Endothelial cell of umbilical vein (primary cell): ENCODE measurements around the gene KRTAP17-1. TPM values are rescaled to one million over a fixed set of nuclear protein-coding genes. Genes with fewer than 3 reads are reported as not detected.

Source experiments
- BruUV-seq: library from RNA; stranded (reverse); fragments of 400-500 nt; replicated peaks from 2 replicates; lab custom pipeline; 2021; lab: Mats Ljungman, UMichigan
- CTCF ChIA-PET: fragments of 300-600, 350-600 bp; sonication (Branson Sonifier 250); formaldehyde crosslinking; loops from one replicate; lab custom pipeline; 2021; ENCODE audit warnings: antibody characterized with exemption, inconsistent platforms; lab: Charles Lee
- POLR2A ChIA-PET: fragments of 300-600, 350-600 bp; sonication (Branson Sonifier 250); formaldehyde crosslinking; loops from one replicate; lab custom pipeline; 2021; ENCODE audit warnings: antibody characterized with exemption, inconsistent platforms; lab: Charles Lee
- DNase-seq: peaks from one replicate; pipeline ENCODE4 v3.0.0-alpha.2; 2011; ENCODE audit warnings: low read depth, low spot score
- FAIRE-seq: peaks from 2 replicates; lab custom pipeline; 2011; peaks lifted over from hg19 to GRCh38; lab: Jason Lieb, UNC
- H2AFZ ChIP-seq: 2 replicates; pipeline ENCODE4 v1.6.0; 2012; ENCODE audit warnings: low read depth, low read length, control low read depth, inconsistent platforms
- H3K27ac ChIP-seq: 2 replicates; pipeline ENCODE4 v1.5.1; 2011; ENCODE audit warnings: low read depth, mild to moderate bottlenecking, control low read depth, low read length, moderate library complexity; ENCODE audit not compliant: insufficient read depth
- H3K27me3 ChIP-seq, 2 experiments: 2 replicates each; pipeline versions ENCODE4 v1.6.0 to v1.6.1; 2011; ENCODE audit warnings: low read length in 2 of 2, mixed read lengths in 1 of 2; ENCODE audit not compliant: control insufficient read depth in 2 of 2, insufficient read depth in 2 of 2
- H3K36me3 ChIP-seq, 2 experiments: 2 replicates in 1 of 2; 3 replicates in 1 of 2; pipeline ENCODE4 v1.5.1; 2011; ENCODE audit warnings: low read length in 2 of 2, mild to moderate bottlenecking in 1 of 2, moderate library complexity in 1 of 2; ENCODE audit not compliant: control insufficient read depth in 2 of 2, insufficient read depth in 2 of 2; ENCODE audit errors: extremely low read depth in 1 of 2
- H3K4me1 ChIP-seq: 3 replicates; pipeline ENCODE4 v1.5.1; 2011; ENCODE audit warnings: mild to moderate bottlenecking, low read length; ENCODE audit not compliant: control insufficient read depth, insufficient read depth; ENCODE audit errors: extremely low read depth
- H3K4me2 ChIP-seq: 2 replicates; pipeline ENCODE4 v1.6.1; 2011; ENCODE audit warnings: low read length, control low read depth, mixed read lengths; ENCODE audit not compliant: insufficient read depth
- H3K4me3 ChIP-seq, 3 experiments: fragments of 200-600 bp in 1 of 3; sonication (generic), shearing (Covaris generic) in 1 of 3; replicated peaks in 1 of 3; 2 replicates each; pipeline ENCODE4 v1.5.1; 2011 to 2016; ENCODE audit warnings: control low read depth in 3 of 3, low read length in 3 of 3, mild to moderate bottlenecking in 2 of 3, inconsistent platforms in 1 of 3, low read depth in 1 of 3, moderate library complexity in 1 of 3; ENCODE audit not compliant: insufficient read depth in 1 of 3
- H3K79me2 ChIP-seq: 2 replicates; pipeline ENCODE4 v1.6.0; 2012; ENCODE audit warnings: low read length, inconsistent platforms; ENCODE audit not compliant: control insufficient read depth, insufficient read depth
- H3K9ac ChIP-seq: replicated peaks from 2 replicates; pipeline ENCODE3; 2011; ENCODE audit warnings: low read length, control low read depth; ENCODE audit not compliant: insufficient read depth; ENCODE audit errors: extremely low read depth
- H3K9me1 ChIP-seq: replicated peaks from 3 replicates; pipeline ENCODE4 v1.6.0; 2011; ENCODE audit warnings: mild to moderate bottlenecking, low read length; ENCODE audit not compliant: control insufficient read depth, insufficient read depth; ENCODE audit errors: extremely low read depth
- H3K9me3 ChIP-seq: replicated peaks from 2 replicates; pipeline ENCODE4 v1.5.1; 2012; ENCODE audit warnings: low read length, inconsistent platforms; ENCODE audit not compliant: control insufficient read depth, insufficient read depth
- H4K20me1 ChIP-seq: replicated peaks from 2 replicates; pipeline ENCODE3; 2011; ENCODE audit warnings: mild to moderate bottlenecking, low read length; ENCODE audit not compliant: control insufficient read depth, insufficient read depth; ENCODE audit errors: extremely low read depth
- CTCF ChIP-seq, 2 donors: IDR thresholded peaks; 1 replicate in 1 of 2; 2 replicates in 1 of 2; pipeline ENCODE4 v1.5.1; 2011; ENCODE audit warnings: low read length in 2 of 2, mild to moderate bottlenecking in 2 of 2, moderate library complexity in 2 of 2, control low read depth in 1 of 2, inconsistent platforms in 1 of 2, low read depth in 1 of 2; ENCODE audit not compliant: insufficient read depth in 1 of 2; ENCODE audit errors: extremely low read depth in 1 of 2
- EZH2 ChIP-seq: IDR thresholded peaks from 2 replicates; pipeline ENCODE4 v1.6.1; 2012; ENCODE audit warnings: borderline replicate concordance, low read depth, mild to moderate bottlenecking, moderate library complexity, low read length, inconsistent platforms; ENCODE audit not compliant: severe bottlenecking
- GATA2 ChIP-seq: IDR thresholded peaks from 2 replicates; pipeline ENCODE4 v1.7.0; 2011; ENCODE audit warnings: low read depth, mild to moderate bottlenecking, moderate library complexity, mixed read lengths, low read length; ENCODE audit not compliant: insufficient read length, insufficient read depth
- JUN ChIP-seq: IDR thresholded peaks from 2 replicates; pipeline ENCODE4 v1.6.1; 2011; ENCODE audit warnings: borderline replicate concordance, low read depth; ENCODE audit not compliant: insufficient read length, insufficient read depth
- MAX ChIP-seq: IDR thresholded peaks from 2 replicates; pipeline ENCODE4 v1.6.1; 2011; ENCODE audit not compliant: insufficient read depth, insufficient read length
- MYC ChIP-seq: IDR thresholded peaks from one replicate; pipeline ENCODE4 v1.6.1; 2011; ENCODE audit warnings: mild to moderate bottlenecking, low read depth, low read length
- POLR2AphosphoS5 ChIP-seq: IDR thresholded peaks from 2 replicates; pipeline ENCODE4 v1.6.1; 2012; ENCODE audit warnings: low read depth, mild to moderate bottlenecking, control low read depth, low read length, moderate library complexity; ENCODE audit not compliant: insufficient read depth
- dilution Hi-C: fragments of 300-500 bp; cut with MboI; formaldehyde crosslinking; loops from one replicate; pipeline ENCODE4 v1.15.0; 2019; ENCODE audit warnings: low sequenced_read_pairs; ENCODE audit not compliant: extremely low pct_ligation_motif_present
- intact Hi-C: fragments of 100-400 bp; cut with micrococcal nuclease; formaldehyde crosslinking; loops from one replicate; pipeline ENCODE4 v1.10.0; 2022
- polyA plus RNA-seq, 4 experiments: library from polyadenylated mRNA; depleted of rRNA in 3 of 4; stranded (reverse) in 3 of 4; unstranded in 1 of 4; fragments of >200 nt; gene quantifications; 2 replicates each; pipeline versions ENCODE4 v1.2.1 to v1.2.3, GENCODE V29; 2011 to 2012; ENCODE audit warnings: missing spikeins in 1 of 4
- total RNA-seq: library from RNA; stranded (reverse); gene quantifications from 2 replicates; pipeline ENCODE4 v1.2.3, GENCODE V29; 2021

Gene KRTAP17-1
- total and polyA plus RNA-seq, 2 donors (not counting 3 experiments of a cell fraction or from before 2014, with no cell fraction given), result not detected

DNA sequence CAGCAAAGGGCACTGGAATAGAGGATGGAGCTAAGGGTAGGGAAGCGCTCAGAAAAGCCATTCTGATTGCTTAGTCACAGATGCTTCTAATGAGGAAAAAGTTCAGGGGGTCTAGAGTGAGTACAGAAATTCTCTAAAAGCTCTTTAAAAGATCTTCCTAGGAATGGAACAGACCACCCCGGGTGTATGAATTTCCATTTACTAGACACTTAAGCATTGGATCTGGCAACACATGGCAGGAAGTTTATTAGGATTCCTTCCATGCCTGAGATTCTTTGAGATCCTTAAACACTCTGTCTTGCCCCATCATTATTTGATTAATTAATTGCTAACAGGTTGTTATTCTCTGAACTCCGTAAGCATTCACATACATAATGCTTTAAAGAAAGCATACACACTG lies 31.5 kb downstream of the KRTAP17-1 start:
- dilution Hi-C loops (no loop called here), intact Hi-C loops (no loop called here)
- no peaks in the 10 kb centered on the region for H3K9me3 ChIP-seq
- ChIA-PET POLR2A (no interaction called here), CTCF (interaction anchor here (0.9 kb wide), 1 partner anchor 39 kb away, joined by 3 read pairs; no protein-coding TSS in a partner anchor)
- no peak overlapping the region for H2AFZ ChIP-seq
- no peak overlapping the region for H3K4me2 ChIP-seq
- no peak for TF ChIP-seq MAX
- no peak for TF ChIP-seq CTCF (IDR thresholded peaks at IDR 0.05; ENCODE audit: extremely low read depth in 1 of 2, insufficient read depth in 1 of 2, low read depth in 1 of 2, low read length in 2 of 2)
- TF ChIP-seq GATA2, result no peak
- no peak for TF ChIP-seq POLR2AphosphoS5
- no peak for TF ChIP-seq JUN
- TF ChIP-seq MYC, result no peak
- TF ChIP-seq EZH2, result no peak
- H3K9ac ChIP-seq, result no peak overlapping the region
- H3K9me1 ChIP-seq, result no peaks in the 10 kb centered on the region
- FAIRE-seq (no peak), DNase-seq (peak; percentile 0)
- H3K27me3 ChIP-seq, result peaks cover 0 to 2% of the 10 kb centered on the region in 2 experiments
- no TSS peak for BruUV-seq
- no peaks in the 10 kb centered on the region for H3K36me3 ChIP-seq
- no peaks in the 10 kb centered on the region for H3K4me1 ChIP-seq
- H3K27ac ChIP-seq, result no peak overlapping the region
- H4K20me1 ChIP-seq, result no peaks in the 10 kb centered on the region
- H3K4me3 ChIP-seq, result no peak overlapping the region
- no peaks in the 10 kb centered on the region for H3K79me2 ChIP-seq
